ENCODE measurements around the gene RAD21L1.

GRCh38 chr20:1278993-1279392 is 53.1 kb downstream of the RAD21L1 start:
- TF ChIP-seq PKNOX1 (IDR thresholded peaks at IDR 0.05) (no peak), FOXM1 (IDR thresholded peaks at IDR 0.05; ENCODE audit: borderline replicate concordance) (no peak), FOXA1 (IDR thresholded peaks at IDR 0.05) (no peak), NFRKB (IDR thresholded peaks at IDR 0.05) (no peak), ELF4 (IDR thresholded peaks at IDR 0.05) (no peak), SP1 (IDR thresholded peaks at IDR 0.05) (no peak), L3MBTL2 (conservative IDR thresholded peaks at IDR 0.05) (no peak), FOXK2 (IDR thresholded peaks at IDR 0.05) (no peak), SUZ12 (IDR thresholded peaks at IDR 0.05) (no peak), ARNT (IDR thresholded peaks at IDR 0.05) (no peak)
